T-helper 2 cell (primary cell): ENCODE results near the gene SLC2A6.
A peak's percentile ranks its signal among the peaks of the same experiment; 100 is the strongest.
"Not testable (repeated sequence)": the region's sequence is repeated elsewhere in the genome, so short reads cannot be mapped to it uniquely, and the experiment has no call there.

ENCODE experiments used
- DNase-seq, 5 experiments: peaks; one replicate each; pipeline versions ENCODE4 v3.0.0 to v3.0.0-alpha.2; 2012 to 2022

The SLC2A6 gene

DNA sequence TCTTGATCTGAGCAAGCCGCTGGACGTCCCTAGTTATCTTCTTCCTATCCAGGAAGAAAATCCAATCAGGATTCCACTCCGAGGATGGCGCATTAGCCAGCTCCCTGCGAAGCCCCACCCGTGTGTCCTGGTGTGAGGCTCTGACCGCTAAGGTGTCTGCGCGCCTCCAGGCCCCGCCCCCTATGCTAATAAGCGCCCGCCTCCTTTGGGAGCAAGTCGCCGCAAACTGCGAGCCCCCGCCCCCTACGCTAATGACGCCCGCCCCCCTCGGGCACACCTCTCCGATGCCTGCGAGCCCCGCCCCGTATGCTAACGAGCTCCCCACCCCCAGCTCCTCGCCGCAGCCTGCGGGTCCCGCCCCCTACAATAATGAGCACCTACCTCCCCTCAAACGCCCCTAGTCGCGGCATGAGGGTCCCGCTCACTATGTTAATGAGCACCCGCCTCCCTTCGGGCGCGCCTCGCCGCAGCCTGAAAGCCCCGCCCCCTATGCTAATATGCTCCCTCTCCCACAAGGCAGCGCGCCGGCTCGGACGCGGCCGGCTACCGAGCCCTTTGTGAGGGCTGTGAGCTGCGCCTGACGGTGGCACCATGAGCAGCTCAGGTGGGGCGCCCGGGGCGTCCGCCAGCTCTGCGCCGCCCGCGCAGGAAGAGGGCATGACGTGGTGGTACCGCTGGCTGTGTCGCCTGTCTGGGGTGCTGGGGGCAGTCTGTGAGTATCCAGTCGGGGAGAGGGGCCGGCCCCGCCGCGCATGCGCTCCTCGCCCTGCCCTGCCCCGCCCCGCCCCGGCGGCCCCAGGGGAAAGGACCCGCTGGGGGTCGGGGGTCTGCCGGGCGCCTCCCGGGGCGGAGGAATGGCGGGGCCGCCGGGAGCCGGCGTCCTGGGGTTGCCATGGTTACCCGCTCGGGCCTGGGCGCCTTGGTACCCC, 19.2 kb downstream of the SLC2A6 start, which contains the start of gene CACFD1:
TSS of gene CACFD1 (plus strand) at position 503 of the 929 bp plus-strand sequence. CDS start at position 592, 89 bp downstream.
- peak; percentile 88 to 93 (median 90) for DNase-seq

DNA sequence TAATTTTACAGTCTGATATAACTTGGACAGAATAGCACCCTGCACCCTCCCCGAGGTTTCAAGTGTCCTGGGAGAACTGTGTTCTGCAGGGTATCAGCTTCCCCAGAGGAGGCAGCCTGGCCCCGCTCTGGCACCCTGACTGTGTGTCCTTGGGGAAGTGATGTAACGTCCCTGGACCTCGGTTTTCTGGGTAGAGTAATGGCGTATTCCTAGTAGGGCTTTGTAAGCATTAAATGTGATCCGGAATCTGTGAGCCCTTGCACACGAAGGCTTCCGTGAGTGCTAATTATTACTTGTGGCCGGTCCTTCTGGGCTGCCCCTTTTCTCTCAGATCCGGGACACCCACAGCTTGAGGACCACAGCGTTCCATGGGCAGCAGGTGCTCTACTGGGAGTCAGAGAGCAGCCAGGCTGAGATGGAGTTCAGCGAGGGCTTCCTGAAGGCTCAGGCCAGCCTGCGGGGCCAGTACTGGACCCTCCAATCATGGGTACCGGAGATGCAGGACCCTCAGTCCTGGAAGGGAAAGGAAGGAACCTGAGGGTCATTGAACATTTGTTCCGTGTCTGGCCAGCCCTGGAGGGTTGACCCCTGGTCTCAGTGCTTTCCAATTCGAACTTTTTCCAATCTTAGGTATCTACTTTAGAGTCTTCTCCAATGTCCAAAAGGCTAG, 20.1 kb downstream of the SLC2A6 start:
- DNase-seq = no peak

DNA sequence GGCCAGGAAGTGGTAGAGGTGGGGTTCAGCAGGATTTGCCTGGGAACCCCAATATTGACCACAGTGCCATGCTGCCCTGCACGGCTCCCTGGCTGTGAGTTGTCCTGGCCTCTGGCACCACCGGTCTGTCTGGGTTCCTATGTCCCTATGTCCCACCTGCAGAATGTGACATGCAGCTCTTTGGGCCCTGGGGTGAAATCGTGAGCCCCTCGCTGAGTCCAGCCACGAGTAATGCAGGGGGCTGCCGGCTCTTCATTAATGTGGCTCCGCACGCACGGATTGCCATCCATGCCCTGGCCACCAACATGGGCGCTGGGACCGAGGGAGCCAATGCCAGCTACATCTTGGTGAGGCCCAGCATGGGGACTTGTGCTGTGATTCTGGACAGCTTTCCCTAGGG, 21.2 kb downstream of the SLC2A6 start:
- DNase-seq = no peak

DNA sequence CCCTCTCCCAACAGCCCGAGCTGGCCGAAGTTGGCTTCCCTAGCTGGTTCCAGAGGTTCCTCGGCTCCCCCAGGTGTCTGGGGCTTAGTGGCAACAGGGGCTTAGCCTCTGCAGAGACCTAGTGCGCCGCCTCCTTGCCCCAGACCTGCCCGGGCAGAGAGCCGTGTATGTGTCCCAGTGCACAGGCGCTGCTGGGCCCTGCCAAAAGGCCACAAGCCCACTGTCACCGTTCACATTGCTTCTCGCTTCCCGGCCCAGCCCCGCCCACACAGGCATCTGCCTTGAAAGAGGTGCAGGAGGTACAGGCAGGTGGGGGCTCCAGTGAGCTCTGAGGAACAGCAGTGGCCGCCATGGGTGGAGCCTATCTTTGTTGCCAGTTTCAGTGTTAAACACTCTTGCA, 21.7 kb downstream of the SLC2A6 start:
- DNase-seq = no peak

DNA sequence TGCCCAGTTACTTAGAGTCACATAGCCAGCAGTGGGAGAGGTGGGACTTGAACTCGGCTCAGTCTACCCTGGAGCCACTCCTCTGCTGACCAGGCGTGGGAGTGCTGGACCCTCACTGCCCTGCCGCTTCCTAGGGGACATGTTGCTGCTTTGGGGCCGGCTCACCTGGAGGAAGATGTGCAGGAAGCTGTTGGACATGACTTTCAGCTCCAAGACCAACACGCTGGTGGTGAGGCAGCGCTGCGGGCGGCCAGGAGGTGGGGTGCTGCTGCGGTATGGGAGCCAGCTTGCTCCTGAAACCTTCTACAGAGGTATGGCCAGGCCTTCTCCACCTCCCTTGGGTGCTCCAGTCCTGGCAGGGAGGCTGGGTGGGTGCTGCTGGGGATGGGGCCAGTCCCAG, 22.5 kb downstream of the SLC2A6 start:
- no peak for DNase-seq

DNA sequence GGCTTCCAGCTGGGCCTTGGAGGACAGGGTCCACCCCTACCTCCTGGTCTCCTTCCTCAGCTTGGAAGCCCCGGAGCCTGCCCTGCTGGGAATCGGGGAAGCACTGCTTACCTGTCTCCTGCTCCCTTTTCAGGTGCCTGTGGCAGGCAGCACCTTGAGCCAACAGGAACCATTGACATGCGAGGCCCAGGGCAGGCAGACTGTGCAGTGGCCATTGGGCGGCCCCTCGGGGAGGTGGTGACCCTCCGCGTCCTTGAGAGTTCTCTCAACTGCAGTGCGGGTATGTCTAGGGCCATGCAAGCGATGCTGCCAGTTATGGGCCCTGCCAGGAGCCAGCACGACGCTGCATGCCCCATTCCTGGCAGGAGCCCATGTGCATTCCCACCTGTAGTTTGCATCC, 23.0 kb downstream of the SLC2A6 start:
- no peak for DNase-seq

DNA sequence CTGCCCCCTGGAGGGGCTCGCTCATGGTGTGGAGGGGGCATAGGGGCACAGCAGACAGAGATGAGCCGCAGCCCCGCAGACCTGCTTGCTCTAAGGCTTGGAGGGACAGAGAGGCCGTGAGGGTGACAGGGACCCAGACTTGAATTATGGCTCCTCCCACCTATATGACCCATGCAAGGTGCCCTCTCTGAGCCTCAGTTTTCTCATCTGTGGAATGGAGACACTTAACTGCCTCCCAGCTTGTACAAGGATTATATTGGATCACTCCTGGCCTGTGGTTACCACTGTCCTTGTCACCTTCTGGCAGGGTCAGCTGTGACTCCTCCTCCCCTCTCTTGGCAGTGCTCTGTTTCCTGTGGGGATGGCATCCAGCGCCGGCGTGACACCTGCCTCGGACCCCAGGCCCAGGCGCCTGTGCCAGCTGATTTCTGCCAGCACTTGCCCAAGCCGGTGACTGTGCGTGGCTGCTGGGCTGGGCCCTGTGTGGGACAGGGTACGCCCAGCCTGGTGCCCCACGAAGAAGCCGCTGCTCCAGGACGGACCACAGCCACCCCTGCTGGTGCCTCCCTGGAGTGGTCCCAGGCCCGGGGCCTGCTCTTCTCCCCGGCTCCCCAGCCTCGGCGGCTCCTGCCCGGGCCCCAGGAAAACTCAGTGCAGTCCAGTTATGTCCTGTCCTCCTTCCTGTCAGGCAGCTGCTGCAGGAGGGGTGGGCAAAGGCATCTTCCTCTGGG, 23.8 kb downstream of the SLC2A6 start:
- no peak for DNase-seq

DNA sequence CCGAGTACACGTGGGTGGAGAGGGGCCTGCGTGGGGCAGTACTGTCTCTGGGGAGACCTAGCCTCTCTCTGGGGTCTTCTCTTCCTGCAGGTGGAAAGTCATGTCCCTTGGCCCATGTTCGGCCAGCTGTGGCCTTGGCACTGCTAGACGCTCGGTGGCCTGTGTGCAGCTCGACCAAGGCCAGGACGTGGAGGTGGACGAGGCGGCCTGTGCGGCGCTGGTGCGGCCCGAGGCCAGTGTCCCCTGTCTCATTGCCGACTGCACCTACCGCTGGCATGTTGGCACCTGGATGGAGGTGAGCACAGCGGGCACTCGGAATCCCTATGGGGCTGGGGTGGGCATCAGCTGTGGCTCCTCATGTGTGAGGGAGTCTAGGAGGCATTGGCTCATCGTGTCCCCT, 24.6 kb downstream of the SLC2A6 start:
- no peak for DNase-seq

DNA sequence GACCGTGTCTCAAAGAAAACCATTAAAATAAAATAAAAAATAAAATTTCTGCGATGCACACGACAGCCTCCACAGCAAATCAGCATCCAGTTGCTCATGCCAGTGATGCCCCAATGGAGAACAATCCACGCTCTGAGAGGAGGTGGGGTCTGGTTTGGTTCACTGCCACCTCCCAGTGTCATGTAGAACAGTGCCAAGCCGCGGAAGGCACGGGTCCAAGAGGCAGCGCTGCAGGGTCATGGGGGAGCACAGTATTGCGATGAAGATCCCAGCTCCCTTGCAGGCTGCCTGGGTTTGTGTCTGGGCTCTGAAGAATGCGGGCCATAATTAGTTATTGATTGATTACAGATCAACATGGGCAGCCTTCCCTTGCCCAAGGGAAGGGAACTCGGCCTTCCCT, 25.2 kb downstream of the SLC2A6 start:
- DNase-seq = no peak

DNA sequence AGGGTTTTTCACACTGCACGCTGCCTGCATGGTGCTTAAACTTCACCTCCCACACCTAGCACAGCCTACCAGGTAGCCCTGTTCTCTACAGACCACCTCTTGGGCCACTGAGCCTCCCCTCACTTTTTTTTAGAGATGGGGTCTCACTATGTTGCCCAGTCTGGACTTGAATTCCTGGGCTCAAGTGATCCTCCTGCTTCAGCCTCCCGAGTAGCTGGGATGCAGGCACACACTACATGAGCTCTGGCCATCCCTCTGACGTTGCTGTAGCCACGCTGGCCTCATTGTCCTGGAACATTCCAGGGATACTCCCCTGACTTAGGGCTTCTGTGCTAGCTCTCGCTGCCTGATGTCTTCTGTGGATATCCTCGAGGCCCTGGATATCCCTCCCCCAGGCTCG, 26.3 kb downstream of the SLC2A6 start:
- no peak for DNase-seq

DNA sequence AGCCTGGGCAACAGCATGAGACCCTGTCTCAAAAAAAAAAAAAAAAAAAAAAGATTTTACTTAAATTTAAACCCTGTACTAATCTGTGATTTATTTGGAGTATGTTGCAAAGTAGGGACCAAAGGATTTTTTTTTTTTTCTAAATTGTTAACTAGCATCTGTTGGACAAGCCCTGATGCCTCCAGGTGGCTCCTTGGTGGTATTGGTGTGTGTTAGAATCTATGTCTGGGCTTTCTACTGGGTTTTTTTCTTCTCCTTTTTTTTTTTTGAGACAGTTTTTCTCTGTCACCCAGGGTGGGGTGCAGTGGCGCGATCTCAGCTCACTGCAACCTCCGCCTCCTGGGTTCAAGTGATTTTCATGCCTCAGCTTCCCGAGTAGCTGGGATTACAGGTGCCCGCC, 27.0 kb downstream of the SLC2A6 start:
- not testable (repeated sequence) for DNase-seq

DNA sequence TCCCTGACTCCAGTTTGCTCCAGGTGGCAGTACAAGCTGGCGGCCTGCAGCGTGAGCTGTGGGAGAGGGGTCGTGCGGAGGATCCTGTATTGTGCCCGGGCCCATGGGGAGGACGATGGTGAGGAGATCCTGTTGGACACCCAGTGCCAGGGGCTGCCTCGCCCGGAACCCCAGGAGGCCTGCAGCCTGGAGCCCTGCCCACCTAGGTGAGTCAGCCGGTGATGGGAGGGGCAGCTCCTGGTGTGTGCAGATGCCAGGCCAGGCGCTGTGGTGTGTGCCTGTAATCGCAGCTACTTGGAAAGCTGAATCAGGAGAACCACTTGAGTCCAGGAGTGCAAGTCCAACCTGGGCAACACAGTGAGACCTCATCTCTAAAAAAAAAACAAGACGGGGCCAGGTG, 29.1 kb downstream of the SLC2A6 start:
- no peak for DNase-seq

DNA sequence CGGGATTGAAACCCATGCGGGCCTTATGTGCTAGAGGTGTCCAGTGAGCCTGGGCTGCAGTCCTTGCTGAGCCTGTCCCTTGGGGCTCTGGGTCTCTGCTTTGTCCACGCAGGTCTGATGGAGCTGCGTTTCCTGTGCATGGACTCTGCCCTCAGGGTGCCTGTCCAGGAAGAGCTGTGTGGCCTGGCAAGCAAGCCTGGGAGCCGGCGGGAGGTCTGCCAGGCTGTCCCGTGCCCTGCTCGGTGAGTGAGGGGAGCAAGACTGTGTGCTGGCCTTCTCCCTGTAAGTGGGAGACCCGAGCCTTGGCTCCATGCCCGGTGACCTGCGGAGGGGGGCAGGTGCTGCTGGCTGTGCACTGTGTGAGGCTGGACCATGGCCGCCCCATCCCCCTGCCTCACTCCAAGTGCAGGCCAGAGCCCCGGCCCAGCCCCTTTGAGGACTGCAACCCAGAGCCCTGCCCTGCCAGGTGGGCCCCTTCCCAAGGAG, 30.4 kb downstream of the SLC2A6 start:
- no peak for DNase-seq

DNA sequence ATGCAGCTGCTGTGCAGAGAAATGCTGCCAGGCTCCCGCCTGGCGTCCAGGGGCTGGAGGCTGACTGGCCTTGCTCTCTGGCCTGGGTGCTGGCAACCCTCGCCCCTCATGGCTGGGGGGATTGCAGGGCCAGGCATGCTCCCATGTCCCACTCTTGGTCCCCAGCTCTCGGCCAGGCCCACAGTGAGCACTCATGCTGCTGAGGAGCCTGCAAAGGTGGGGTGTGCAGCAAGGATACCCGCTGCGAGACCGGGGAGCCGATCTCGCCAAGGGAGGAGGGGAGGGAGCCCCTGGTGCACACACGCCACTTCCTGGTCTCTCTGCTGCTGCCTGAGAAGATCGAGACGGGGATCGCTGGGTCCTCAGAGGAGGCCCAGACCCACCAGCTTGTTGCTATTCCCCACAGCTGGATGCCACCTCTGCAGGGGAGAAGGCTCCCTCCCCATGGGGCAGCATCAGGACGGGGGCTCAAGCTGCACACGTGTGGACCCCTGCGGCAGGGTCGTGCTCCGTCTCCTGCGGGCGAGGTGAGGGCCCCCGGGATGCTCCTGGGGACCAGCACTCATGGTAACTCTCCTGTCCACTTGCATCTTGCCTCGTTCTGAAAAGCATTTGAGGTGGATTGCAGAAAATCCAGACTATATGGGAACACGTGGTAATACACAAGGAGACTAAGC, 33.5 kb downstream of the SLC2A6 start:
- DNase-seq = no peak

DNA sequence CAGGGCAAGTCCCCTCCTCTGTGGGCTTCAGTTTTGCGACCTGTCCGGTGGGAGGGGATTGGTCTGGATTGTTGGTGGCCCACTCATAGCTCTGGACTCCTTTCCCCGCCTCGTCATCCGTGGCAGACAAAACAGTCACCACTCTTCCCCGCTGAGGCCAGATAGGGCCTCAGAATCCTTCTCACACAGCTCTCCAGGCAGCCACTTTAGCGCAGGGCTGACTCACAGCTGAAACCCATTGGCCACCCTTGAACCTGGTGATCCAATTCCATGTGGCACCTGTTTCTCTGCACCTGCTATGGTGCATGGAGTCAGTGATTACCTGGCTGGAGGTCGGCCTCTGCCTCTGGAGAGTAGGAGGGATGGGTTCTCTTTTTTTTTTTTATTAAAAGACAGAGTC, 34.9 kb downstream of the SLC2A6 start:
- no peak for DNase-seq

DNA sequence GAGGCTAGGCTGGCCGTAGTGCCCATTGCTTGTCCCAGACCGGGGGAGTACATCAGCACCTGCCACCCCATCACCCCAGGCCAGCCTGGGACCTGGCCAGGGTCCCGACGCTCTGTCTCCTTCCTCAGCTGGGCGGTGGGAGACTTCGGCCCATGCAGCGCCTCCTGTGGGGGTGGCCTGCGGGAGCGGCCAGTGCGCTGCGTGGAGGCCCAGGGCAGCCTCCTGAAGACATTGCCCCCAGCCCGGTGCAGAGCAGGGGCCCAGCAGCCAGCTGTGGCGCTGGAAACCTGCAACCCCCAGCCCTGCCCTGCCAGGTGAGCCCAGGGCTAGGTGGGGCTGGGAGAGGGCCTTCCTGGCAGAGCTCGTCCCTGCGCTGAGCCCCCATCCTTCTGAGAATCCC, 35.7 kb downstream of the SLC2A6 start:
- no peak for DNase-seq

DNA sequence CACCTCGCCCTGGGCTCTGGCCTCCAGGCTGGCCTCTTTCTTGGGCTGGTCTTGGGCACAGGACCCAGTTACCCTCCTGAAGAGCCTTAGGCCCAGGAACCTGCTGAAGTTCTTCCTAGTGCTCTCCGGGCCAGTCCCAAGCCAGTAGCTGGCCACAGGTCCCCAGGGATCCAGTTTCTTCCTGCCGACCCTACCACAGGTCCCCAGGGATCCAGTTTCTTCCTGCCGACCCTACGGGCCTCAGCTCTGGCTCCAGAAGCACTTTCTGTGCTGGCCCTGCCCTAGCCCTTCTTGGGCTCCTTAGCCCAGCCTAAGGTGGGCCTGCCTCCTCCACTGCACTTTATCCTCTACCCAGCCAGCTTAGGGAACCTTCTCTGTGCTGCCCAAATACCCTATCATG, 37.3 kb downstream of the SLC2A6 start:
- DNase-seq = no peak

DNA sequence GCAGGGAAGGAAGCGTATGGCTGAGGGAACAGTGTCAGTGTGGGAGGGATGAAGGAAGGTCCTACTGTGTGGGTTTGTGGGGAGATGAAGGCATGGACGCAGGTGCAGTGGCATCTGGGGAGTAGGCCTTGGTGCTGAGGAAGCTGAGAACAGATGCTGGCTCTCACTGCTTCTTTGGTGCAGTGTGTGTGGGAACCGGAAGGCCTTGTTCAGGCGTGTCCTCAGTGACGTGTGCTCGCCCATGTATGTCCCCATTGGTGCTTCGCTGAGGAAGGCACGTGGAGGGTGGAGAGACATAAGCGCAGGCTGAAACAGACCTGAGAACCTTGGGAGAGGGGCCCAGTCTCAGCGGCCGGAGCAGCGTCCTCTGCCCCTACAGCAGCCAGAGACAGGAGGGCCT, 38.0 kb downstream of the SLC2A6 start:
- no peak for DNase-seq

DNA sequence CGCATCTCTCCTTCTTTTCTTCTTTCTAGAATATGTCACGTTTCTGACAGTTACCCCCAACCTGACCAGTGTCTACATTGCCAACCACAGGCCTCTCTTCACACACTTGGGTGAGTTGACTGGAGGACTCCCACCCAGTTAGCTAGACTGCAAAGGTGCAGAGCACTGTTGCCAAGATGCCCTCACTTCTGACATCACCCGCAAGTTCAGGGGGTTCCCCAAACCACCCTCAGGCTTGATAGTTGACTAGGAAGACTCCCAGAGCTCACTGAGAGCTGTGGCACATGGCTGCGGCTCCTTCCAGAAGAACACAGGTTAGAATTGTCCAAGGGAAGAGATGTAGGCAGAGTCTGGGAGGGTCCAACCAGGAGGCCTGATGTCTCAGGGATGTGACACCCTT, 39.6 kb downstream of the SLC2A6 start:
- no peak for DNase-seq

DNA sequence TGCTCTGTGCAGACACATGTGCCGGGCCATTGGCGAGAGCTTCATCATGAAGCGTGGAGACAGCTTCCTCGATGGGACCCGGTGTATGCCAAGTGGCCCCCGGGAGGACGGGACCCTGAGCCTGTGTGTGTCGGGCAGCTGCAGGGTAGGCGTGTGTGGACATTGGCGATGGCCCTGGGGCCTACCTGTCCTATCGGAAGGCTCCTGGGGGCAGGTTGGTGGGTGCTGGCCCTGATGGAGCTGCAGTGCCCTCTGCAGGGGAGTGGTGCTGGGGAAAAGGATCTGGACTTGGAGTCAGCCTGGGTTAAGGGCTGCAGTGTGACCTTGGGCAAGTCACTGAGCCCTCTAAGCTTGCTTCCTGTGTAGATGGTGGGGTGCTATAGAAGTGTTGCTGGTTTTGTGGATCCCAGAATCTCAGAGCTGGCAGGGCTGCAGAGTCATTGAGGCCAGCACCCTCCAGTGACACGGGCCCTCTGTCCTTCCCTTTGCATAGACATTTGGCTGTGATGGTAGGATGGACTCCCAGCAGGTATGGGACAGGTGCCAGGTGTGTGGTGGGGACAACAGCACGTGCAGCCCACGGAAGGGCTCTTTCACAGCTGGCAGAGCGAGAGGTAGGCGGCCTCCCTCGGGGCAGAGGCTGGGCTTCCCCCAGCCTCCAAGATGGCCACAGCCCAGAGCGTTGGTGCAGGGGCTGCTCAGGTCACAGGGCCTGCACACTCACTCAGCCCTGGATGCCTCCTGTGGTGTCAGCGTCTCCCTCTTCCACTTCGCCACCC, 41.0 kb downstream of the SLC2A6 start:
- no peak for DNase-seq

DNA sequence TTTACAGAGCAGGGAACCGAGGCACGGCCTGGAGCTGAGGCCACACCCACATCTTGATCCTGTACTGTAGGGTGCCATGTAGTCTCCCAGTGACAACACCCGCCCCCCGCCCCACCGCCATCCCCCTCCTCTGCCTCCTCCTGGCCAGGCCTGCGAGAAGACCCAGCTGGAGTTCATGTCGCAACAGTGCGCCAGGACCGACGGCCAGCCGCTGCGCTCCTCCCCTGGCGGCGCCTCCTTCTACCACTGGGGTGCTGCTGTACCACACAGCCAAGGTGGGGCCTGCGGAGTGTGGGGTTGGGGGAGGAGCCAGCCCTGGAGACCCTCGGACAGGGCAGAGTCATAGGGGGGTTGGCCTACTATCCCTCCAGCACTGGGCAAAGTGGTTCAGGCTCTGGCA, 42.2 kb downstream of the SLC2A6 start:
- no peak for DNase-seq

DNA sequence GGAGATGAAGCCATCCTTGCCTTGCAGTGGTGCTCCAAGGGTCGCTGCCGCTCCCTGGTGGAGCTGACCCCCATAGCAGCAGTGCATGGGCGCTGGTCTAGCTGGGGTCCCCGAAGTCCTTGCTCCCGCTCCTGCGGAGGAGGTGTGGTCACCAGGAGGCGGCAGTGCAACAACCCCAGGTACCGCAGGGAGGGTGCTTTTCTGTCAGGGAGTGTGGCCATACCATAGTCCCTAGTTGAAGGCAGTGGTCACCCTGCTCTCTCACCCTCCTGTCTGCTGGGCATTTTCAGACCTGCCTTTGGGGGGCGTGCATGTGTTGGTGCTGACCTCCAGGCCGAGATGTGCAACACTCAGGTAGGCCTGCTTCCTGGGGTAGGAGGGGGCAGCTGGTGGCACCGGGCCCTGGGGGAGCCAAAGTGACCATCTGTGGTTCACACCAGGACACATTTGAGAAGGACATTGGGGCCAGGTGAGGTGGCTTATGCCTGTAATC, 45.5 kb downstream of the SLC2A6 start:
- DNase-seq = no peak
